ENCODE measurements around the gene FRG2B. TPM values are rescaled to one million over a fixed set of nuclear protein-coding genes. Genes with fewer than 3 reads are reported as not detected.
"Not testable (repeated sequence)": the region's sequence is repeated elsewhere in the genome, so short reads cannot be mapped to it uniquely, and the experiment has no call there.

Gene FRG2B
- total RNA-seq (2014; rRNA removed; shearing (Covaris generic)), result 0.53 TPM in 1 of 2 replicates, not detected in the other
- 0.06 TPM in 1 of 2 replicates, not detected in the other for polyA plus RNA-seq (2015; cell fraction: cytosol; rRNA removed)
- not detected in 2 replicates for polyA plus RNA-seq (2015; cell fraction: nucleus; rRNA removed)

DNA sequence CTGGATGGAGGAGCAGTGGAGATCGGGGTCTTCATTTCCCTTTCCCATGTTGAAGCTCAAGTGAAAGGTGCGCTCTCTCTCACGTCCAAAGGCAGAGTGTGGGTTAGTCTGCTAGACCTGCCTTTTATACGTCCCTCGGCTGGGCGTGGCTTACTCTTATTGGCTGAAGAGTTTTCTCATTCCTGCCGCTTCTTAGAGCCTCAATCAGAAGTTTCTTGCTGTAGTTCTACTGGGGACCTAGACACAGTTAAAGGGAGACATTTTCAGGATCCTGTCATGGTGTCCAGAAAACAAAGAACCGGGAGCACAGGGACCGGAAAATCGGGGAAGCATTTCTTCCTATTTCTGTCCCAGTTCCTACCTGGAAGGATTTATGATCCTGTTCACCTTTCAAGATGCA, at the start of gene FRG2B:
Gene FRG2B, minus strand, starts transcription at position 101 of the 400 bp plus-strand sequence. Its CDS starts 53 bp downstream, at position 48.
- in situ Hi-C loops (cut with HindIII; ENCODE audit: low pct_unique_long_range_greater_than_20kb, low sequenced_read_pairs), result not testable (repeated sequence)

DNA sequence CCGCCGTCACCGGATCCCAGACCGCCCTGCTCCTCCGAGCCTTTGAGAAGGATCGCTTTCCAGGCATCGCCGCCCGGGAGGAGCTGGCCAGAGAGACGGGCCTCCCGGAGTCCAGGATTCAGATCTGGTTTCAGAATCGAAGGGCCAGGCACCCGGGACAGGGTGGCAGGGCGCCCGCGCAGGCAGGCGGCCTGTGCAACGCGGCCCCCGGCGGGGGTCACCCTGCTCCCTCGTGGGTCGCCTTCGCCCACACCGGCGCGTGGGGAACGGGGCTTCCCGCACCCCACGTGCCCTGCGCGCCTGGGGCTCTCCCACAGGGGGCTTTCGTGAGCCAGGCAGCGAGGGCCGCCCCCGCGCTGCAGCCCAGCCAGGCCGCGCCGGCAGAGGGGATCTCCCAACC, 40.9 kb upstream of the FRG2B start:
- in situ Hi-C loops (cut with HindIII; ENCODE audit: low pct_unique_long_range_greater_than_20kb, low sequenced_read_pairs); DNase-seq (ENCODE audit: low read depth, low spot score): not testable (repeated sequence)

More for the DNA sequence above, at the start of gene FRG2B:
- DNase-seq (ENCODE audit: low read depth, low spot score), result not testable (repeated sequence)

DNA sequence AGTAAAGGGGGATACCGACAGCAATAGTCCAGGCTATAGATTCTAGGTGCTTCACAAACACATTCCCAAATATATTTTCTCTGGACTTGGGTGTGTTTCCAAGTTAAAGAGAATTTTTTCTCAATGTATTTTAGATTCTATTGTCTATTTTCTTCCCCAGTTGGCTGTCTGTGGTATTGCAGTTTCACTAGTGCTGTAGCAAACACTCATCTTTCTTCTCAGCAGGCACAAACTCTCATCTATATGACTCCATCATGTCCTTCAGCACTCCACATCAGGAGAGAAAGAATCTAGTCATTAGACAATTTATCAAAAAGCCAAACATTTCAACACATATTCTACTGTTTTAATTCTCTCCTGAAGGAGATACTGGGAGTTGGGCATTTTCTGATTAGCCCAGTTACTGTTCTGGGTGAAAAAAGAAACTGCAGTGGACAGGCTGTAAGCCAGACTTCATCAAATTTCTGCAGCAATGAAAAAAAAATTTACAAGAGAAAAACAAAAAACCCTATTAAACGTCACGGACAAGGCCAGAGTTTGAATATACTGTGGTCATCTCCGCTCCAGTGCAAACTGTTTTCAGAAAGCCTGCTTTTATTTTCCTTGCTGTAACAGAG, 37.1 kb upstream of the FRG2B start:
- in situ Hi-C loops (cut with HindIII; ENCODE audit: low pct_unique_long_range_greater_than_20kb, low sequenced_read_pairs), result not testable (repeated sequence)

DNA sequence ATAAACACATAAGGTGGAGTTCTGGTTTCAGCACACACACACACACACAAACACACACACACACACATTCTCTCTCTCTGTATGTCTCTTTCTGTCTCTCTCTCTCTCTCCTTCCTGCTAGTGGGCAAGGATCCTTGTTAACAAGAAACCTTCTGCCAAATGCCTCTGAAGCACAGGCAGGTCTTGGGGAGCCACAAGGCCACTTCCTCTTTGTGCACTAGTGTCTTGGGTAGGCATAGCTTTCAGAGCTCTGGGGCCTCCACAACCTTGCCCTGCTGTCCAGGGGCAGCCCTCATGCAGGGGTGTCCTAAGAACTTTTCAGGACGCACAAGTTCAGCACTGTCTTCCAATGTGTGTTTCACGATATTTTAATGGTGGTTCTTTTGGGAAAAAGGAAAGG, 34.5 kb upstream of the FRG2B start:
- DNase-seq (ENCODE audit: low read depth, low spot score); in situ Hi-C loops (cut with HindIII; ENCODE audit: low pct_unique_long_range_greater_than_20kb, low sequenced_read_pairs): not testable (repeated sequence)

More for the DNA sequence above, 37.1 kb upstream of the FRG2B start:
- peak; percentile 3 for DNase-seq (ENCODE audit: low read depth, low spot score)

DNA sequence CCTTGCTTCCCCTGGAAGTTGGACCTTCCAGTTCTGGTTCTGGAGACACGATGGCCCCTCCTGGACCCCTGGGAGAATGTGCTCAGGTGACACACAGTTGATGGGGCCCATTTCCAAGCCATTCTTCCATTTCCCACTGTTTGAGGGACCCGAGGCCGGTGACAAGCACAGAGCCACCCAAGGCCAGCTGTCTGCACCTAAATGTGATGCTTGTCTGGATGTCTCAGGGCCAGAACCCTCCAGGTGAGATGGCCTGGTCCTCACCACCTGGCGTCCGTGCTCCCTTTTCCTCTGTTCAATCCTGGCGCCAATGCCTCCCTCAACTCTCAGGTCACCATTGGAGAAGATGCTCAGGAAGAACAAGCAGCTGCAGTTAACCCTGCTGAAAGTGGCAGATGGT, 33.9 kb upstream of the FRG2B start:
- in situ Hi-C loops (cut with HindIII; ENCODE audit: low pct_unique_long_range_greater_than_20kb, low sequenced_read_pairs); DNase-seq (ENCODE audit: low read depth, low spot score): not testable (repeated sequence)

DNA sequence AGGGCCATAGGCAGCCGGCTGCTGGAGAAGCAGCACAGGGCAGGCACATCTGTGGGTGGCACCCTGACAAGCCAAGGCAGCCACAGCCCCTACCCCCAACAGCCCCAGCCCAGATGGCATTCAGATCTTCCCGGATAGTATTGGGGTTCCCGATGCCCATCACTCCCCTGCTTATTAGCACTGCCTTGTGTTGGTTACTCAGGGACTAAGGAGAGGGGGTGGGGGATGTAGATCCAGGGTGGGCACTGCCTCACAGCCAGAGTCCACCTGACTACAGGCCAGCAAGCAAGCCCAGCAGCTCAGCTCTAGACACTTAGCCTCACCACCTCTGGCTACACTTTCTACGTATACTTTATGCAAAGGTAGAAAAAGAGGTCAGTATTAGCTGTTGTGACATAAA, 30.7 kb upstream of the FRG2B start:
- DNase-seq (ENCODE audit: low read depth, low spot score); in situ Hi-C loops (cut with HindIII; ENCODE audit: low pct_unique_long_range_greater_than_20kb, low sequenced_read_pairs): not testable (repeated sequence)

DNA sequence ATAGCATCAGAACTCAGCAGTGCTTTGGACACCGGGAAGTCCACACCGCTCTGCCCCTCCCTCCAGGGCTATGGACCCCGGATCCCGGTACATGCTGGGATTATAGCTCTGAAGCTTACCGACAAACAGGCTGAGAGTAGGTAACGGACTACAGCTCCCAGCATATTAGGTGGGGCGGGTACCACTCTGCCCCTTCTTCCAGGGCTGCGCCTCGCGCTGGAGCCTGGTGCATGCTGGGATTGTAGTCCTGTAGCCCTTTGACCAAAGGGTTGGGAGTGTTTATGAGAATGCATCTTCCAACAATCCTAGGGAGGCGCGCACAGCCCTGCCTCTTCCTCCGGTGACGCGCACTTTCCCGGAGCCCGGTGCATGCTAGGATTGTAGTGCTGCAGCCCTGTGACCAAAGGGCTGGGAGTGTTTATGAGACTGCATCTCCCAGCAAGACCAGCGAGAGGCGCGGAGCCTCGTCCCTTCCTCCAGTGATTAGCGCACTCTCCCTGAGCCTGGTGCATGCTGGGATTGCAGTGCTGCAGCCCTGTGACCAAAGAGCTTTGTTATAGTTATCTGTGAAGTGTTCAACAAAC, 22.4 kb upstream of the FRG2B start:
- in situ Hi-C loops (cut with HindIII; ENCODE audit: low pct_unique_long_range_greater_than_20kb, low sequenced_read_pairs); DNase-seq (ENCODE audit: low read depth, low spot score): not testable (repeated sequence)

DNA sequence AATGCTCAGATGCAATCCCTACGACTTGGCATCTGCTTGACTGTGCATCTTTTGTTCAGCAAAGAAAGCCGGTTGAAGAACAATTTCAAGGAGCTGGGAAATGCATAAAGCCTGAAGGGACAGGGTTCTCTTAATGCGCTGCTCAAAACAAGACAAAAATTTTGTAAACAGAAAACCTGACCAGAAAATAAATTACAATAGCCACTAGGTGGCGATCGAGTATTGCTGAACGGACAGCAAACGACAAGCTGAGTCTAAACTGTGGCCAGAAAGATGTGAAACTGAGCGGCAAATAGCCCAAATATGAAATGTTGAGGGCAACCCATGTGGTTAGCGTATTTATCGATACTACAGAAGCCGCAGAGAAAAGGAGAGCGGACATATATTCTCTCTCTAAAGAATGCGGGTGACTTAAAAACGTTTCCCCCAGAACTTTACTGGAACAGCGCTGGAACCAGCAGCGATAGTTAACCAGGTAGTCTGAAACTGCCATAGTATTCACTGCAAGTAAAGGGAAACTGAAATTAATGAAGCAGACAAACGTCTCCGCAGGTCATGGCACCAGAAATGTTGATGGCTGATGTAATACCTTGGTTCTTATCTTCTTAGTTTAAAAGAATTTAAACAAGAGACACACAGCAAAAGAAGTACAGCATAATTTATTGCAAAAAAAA, 20.6 kb upstream of the FRG2B start:
- in situ Hi-C loops (cut with HindIII; ENCODE audit: low pct_unique_long_range_greater_than_20kb, low sequenced_read_pairs); DNase-seq (ENCODE audit: low read depth, low spot score): not testable (repeated sequence)

DNA sequence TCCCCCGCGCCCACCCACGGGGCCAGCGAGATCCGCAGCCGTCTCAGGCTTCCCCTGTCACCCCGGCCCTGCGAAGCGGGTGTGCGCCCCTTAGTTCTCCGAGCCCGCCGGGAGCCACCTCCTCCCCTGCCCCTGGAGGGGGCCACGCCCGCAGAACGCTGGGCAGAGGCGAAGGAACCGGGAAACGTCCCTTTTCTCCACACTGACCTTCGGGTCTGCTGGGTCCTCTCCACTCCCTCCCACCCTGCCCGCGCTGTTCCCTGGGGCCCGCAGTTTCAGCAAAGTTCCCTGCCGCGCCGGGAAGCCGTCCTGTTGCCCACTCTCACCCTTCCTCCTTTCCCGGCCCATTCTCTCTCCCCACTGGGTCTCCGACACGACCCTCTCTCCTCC, 11.2 kb upstream of the FRG2B start:
- DNase-seq (ENCODE audit: low read depth, low spot score); in situ Hi-C loops (cut with HindIII; ENCODE audit: low pct_unique_long_range_greater_than_20kb, low sequenced_read_pairs): not testable (repeated sequence)

DNA sequence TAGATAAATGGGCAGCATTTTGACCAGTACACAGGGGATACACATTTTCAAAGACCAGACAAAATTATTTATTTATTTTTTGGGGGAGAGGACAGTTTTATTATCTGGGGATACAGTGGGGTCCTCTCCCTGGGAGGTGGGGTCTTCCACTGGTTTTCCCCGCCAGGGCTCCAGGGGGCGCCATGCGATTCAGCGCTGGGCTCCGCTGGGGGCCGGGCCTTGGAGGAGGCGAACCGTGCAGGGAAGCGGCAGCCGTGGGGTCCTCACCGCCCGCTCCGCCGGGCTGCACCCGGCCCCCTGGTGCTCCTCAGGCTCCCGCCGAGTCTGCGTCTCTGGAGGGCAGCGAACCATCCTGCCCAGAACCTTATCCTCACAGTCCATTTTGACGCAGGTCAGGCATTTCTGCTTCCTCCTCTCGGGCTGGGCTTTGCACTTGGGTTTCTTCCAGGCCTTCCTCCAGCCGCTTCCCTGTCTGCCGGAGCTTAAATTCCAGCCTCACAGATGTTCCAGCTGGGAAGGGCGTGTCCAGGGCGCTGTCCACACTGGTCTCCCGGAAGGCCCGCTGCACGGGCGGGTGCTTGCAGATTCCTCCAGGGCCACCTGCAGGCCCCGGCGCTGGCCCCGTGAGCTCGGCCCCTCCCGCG, 10.7 kb upstream of the FRG2B start:
- DNase-seq (ENCODE audit: low read depth, low spot score); in situ Hi-C loops (cut with HindIII; ENCODE audit: low pct_unique_long_range_greater_than_20kb, low sequenced_read_pairs): not testable (repeated sequence)

DNA sequence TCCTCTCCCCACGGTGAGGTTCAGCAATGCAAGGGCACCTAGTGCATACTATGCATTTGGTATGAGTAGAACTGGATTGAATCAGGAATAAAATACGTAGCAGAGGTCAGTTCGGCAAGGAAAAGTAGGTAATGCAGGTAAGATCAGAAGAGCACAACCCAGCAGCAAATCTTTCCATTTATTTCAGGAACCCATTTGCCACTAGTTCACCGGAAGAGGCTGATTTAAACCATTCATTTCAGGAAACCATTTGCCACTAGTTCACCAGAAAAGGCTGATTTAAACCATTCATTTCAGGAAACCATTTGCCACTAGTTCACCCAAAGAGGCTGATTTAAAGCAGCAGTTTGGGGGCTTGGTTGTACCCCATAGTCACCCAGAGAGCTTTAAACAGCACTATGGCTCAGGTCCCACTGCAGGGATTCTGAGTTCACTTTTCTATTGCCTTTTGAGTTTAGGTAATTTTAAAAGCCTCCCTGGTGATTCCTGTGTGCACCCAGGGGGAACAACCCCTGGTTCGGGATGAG, 4.2 kb upstream of the FRG2B start:
- in situ Hi-C loops (cut with HindIII; ENCODE audit: low pct_unique_long_range_greater_than_20kb, low sequenced_read_pairs); DNase-seq (ENCODE audit: low read depth, low spot score): not testable (repeated sequence)

DNA sequence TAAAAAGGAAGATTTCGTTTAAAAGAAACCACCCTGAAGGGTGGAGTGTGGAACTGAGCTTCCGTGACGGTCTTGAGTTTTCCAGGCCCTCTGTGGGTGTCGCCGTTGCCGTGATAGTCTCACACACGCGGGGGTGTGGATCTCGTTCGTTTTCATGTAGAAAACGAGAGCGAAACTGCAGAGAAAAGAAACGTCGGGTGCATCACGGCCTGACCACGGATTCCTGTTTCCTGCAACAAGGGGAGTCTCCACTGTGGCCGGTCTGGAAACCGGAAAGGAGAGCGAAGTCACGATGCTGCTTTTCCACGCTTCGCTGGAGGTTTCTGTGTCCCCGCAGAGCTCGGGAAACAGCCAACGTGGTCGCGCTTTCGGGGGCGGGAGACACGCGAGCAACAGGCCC, 4.1 kb downstream of the FRG2B start:
- in situ Hi-C loops (cut with HindIII; ENCODE audit: low pct_unique_long_range_greater_than_20kb, low sequenced_read_pairs); DNase-seq (ENCODE audit: low read depth, low spot score): not testable (repeated sequence)

DNA sequence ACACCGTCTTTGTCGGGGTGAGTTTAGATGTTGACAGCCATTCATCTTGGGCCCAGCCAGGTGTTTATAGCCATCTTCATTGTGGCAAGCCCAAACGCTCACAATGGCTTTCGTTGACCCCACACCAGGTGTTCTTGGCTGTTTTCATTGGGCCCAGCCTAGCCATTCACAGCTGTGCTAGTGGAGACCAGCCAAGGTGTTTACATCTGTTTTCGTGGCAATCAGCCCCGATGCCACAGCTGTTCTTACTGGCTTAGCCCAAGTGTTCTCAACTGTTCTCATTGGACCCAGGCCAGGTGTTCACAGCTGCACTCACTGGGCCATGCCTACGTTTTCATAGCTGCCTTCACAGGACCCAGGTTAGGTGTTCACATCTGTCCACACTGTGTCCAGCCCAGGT, 7.7 kb downstream of the FRG2B start:
- no peak for DNase-seq (ENCODE audit: low read depth, low spot score)
- in situ Hi-C loops (cut with HindIII; ENCODE audit: low pct_unique_long_range_greater_than_20kb, low sequenced_read_pairs), result no loop called here

DNA sequence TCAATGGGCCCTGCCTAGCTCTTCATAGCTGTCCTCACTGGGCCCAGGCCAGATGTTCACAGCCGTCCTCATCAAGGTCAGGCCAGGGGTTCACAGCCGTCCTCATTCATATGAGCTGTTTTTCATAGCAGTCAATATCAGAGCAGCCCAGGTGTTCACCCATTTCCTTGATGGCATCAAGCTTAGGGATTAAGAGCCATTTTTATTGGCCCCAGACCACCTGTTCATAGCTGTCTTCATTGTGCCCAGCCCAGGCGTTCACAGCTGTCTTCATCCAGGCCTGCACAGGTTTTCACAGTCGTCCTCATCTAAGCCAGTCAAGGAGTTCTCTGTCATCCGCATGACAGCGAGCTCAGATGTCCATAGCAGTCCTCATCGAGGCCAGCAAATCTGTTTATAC, 9.4 kb downstream of the FRG2B start:
- in situ Hi-C loops (cut with HindIII; ENCODE audit: low pct_unique_long_range_greater_than_20kb, low sequenced_read_pairs), result no loop called here
- DNase-seq (ENCODE audit: low read depth, low spot score), result no peak

DNA sequence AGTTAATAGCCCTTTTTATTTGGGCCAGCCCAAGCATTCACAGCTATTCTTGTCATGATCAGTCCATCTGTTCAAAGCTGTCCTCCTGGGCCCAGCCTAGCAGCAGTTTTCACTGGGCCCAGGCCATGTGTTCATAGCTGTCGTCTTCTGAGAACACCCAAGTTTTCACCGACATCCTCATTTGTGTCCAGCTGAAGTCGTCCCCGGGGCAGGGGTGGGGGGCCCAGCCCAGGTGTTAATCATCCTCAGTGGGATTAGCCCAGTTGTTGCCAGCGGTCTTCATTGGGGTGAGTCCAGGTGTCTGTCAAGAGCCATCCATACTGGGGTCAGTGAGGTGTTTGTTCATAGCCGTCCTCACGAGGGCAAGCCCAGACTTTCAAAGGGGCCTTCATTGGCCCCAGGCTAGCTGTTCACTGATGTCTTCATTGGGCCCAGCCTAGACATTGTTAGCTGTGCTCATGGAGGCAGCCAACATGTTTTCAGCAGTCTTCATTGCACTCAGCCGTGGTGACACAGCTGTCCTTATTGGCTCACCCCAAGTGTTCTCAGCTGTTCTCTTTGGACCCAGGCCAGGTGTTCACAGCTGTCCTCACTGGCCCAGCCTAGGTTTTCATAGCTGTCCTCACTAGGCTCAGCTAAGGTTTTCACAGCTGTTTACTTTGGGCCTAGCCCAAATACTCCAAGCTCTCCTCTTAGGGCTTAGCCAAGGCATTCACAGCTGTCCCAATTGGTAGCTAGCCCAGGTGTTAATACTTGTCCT, 10.0 kb downstream of the FRG2B start:
- DNase-seq (ENCODE audit: low read depth, low spot score), result no peak
- in situ Hi-C loops (cut with HindIII; ENCODE audit: low pct_unique_long_range_greater_than_20kb, low sequenced_read_pairs), result no loop called here

DNA sequence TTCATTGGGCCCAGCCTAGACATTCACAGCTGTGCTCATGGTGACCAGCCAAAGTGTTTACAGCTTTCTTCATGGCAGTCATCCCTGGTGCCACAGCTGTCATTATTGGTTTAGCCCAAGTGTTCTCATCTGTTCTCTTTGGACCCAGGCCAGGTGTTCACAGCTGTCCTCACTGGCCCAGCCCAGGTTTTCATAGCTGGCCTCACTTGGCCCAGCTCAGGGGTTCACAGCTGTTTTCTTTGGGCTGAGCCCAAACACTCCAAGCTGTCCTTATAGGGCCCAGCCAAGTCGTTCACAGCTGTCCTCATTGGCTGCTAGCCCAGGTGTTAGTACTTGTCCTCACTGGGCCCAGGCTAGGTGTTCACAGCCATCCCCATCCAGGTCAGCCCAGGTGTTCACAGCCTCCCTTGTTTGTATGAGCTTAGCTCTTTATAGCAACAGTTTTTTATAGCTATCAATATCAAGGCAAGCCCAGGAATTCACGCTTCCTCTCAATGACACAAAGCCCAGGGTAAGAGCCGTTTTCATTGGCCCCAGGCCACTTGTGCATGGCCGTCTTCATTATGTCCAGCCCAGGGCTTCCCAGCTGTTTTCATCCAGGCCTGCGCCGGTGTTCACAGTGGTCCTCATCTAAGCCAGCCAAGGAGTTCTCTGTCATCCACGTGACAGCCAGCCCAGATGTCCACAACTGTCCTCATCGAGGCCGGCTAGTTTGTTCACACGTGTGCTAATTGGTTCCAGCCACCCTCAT, 11.6 kb downstream of the FRG2B start:
- in situ Hi-C loops (cut with HindIII; ENCODE audit: low pct_unique_long_range_greater_than_20kb, low sequenced_read_pairs), result no loop called here

DNA sequence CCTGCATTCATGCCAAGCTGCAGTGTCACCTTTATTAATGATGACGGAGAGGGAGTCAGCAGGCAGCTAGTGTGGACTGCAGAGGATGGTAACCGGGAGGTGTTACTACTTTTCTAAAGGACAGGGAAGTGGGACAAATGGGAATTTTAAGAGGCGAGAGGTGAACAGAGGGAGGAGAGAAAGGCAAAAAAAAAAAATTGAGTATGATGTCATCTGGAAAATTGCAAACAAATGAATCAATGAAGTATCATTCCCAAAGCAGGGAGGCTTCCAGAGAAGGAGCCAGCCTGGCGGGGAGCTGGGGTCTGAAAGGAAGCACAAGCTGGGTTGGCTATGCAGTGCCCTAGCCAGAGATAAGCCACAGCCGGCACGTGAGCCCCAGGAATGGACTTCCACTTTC, 12.9 kb downstream of the FRG2B start:
- in situ Hi-C loops (cut with HindIII; ENCODE audit: low pct_unique_long_range_greater_than_20kb, low sequenced_read_pairs), result no loop called here
- no peak for DNase-seq (ENCODE audit: low read depth, low spot score)

More for the DNA sequence above, 11.6 kb downstream of the FRG2B start:
- no peak for DNase-seq (ENCODE audit: low read depth, low spot score)

All from SK-MEL-5 (cell line).